ENCODE data around the gene LAYN.

Gene LAYN

DNA sequence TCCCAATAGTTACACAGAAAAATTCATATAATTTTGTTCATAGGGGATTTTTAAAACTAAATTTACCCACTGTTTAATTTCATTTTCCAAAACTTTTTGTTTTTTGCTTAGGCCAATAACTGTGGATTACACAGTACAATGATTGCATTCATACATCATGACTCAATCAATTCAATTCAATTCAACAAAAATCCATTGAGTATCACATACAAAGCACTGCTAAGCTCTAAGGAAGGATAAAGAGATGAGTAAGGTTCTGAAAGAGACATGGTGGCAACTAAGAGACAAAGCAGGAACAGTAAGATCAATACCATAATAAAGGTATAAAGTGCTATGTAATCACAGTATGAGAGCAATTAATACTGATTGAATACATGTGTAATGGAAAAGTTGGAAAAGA, 9.4 kb upstream of the LAYN start:
- no peak for DNase-seq (ENCODE audit: low read depth)

DNA sequence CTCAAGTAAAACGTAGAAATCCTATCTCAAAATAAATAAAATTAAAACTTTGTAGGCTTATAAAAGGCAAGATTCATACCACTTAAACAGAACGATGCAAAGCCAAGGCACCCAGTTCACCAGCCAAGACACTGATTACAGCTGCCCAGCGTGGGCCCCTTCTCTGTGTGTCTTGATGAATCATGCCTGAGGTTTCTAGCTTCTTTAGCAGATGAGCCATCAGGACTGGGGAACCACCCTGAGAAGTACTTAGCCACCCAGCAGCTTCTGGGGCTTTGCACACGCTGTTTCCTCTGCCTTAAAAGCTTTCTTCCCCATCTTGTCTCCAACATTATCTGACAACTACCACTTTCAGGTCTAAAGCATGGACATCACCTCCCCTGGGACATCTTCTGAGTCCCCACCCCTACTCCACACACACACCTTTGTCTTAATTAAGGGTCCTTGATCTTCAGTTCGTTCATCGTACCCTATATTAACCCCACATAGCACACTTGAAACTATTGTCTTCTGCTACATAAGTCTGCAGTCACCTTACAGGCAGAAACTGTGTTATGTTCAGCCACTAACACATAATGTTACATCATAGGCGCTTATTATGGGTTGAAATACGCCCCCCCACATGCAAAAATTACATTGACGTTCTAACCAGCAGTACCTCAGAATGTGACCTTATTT, 8.7 kb upstream of the LAYN start:
- peak; percentile 40 for DNase-seq (ENCODE audit: low read depth)

DNA sequence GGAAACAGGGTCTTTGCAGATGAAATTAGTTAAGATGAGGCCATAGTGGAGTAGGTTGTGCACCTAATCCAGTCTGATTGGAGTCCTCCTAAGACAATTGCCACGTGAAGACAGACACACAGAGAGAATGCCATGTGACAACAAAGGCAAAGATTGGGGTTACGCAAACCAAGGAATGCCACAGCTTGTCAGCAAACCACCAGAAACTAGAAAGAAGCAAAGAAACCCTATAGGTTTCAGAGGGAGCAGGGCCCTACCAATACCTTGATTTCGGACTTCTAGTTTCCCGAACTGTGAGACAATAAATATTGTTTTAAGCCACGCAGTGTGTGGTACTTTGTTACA, 8.2 kb upstream of the LAYN start:
- DNase-seq (ENCODE audit: low read depth) = no peak

DNA sequence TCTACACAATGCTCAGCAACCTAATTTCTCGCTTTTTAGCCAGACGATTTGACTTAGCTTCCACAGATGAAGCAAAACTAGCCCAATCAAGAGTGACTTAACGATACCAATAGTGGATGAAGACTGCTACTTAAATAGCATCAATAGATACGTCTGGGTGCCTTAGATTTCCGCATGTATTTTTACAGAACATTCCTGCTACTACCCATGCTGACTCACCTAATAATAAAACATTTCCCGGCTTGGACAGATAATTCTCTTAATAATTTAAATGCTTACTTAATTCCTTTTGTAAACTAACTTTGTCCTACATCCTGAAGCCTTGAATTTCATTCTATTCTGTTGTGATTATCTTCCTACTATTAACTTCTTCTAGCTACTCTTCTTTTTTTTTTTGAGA, 5.2 kb upstream of the LAYN start:
- DNase-seq (ENCODE audit: low read depth) = no peak

DNA sequence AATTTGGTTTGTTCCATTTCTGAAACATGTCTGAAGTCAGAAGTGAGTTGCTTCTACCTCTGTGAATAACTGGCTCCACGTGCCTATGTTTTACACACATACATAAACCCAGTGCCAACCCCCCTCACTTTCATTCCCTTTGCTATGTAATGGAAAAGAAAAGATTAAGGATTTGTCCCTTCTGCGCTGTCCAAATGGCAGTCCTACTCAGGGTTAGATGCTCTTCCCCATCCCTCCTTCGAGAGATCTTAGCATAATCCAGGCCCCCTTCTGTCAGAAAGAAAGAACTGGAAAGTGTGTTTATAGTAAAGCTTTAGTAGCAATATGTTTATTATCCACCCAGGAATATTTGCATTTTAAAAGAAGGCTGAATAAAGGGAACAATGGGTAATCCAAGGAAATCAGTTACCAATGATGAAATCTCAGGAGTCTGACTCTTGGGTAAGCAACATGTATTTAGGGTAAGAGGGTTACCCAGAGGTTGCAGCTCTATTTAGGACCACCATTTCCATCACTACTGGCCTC, 3.1 kb upstream of the LAYN start:
- no peak for DNase-seq (ENCODE audit: low read depth)

DNA sequence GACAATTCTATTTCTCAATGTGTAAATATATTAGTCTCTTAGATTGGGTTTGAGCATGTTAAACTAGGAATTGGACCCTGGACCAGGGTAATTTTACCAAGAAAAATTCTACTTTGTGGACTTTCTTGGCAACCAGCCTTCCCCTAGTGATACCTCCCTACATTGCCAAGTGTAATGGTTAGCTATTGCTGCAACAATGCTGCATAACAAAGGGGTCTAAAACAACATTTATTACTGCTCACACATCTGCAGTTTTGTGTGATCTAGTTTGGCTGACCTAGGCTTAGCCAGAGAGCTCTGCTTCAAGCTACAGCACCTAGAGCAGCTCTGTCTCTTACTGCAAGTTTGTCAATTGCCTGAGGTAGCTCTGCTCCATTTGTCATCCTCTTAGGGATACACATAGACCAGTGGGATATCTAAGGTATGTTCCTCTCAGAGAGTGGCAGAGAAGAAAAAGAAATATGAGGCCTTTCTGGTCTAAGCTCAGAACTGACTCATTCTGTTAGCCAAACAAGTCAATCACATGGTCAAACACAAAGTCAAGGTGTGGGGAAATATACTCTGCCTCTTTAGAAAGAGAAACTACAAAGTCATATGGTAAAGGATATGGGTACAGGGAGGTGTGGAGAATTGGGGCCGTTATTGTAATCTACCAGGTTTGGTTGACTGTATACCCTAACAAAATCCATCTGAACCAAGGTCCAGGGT, 2.0 kb upstream of the LAYN start:
- no peak for DNase-seq (ENCODE audit: low read depth)

DNA sequence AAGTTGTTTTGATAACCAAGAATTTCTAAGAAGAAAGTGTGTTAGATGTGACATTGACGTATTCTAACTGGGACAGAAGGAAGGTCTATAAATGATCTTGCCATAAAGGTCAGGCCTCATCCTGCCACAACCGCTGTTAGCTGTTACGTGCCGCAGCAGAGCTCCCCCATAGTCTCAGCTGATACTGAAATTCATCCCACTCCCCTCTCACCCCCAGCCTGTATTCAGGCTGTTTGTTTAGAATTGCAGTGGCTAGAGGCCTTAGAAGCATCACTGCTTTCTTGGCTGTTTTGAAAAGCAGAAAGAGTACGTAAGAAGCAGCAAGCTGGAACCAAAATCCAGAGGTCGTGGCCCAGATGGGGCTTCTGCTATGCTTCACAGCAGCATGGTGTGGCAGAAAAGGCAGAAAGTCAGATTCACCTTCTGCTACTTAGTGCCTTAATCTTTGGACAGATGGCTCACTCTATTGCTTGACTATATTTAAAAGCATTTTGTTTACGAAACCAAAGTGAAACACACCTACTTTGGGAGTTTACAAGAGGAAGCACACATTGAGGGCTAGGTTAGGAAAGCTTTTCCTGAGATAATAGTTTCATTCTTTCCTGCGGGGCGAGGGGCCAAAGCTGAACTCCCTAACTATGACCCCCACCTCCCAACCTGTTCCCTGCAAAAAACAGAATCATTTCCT, 950 bp upstream of the LAYN start:
- peak; percentile 27 for DNase-seq (ENCODE audit: low read depth)

DNA sequence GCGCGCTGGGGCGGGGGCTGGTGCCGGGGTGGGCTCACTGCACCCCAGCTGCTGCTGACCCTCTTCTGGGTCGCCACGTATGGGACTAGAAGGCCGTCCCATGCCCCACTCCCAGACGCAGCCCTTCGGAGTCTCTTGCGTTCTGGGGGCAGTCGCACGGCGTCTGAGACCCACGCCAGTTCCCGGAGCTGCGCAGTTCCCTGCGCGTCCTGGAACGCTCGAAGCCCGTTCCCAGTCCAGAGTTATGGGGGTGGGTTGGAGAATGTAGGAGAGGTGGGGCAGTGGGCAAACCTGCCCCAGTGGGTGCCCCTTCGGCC, 375 bp downstream of the LAYN start:
- DNase-seq (ENCODE audit: low read depth) = no peak

DNA sequence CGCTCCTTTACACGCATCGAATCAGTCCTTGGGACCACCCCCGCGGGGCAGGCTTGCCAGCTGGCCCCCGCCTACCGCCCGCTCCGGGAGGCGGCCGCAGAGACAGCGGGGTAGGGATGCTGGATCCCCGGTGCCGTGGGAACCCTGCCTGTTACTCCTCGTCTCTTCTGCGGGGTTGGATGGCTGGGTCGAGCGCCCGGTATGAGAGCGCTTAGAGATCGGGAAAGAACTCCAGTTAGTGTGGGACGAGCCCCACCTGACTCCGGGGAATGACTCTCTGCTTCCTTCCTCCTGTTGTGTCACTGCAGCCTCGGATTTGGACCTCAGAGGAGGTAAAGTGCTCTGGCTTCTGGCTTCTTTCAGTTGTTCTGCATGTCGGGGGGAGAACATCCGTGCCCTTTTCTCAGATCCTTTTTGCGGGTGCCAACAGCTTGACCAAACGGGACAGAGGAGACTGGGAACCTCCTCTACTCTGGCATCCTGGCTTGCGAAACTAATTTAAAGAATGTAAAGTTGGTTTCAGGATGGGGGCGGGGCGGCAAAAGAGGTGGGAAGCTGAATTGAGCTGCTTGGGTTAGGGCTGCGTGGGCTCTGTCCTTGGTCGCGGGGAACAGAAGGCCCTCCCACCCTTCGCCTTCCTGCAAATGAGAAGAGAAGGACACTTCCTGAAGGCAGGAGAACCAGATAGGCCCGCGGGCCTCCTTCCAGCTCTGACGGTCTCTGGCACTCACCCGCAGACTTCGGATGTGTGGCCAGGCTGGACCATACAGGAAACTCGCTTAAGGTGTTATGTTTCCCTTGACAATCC, 938 bp downstream of the LAYN start:
- DNase-seq (ENCODE audit: low read depth) = no peak

DNA sequence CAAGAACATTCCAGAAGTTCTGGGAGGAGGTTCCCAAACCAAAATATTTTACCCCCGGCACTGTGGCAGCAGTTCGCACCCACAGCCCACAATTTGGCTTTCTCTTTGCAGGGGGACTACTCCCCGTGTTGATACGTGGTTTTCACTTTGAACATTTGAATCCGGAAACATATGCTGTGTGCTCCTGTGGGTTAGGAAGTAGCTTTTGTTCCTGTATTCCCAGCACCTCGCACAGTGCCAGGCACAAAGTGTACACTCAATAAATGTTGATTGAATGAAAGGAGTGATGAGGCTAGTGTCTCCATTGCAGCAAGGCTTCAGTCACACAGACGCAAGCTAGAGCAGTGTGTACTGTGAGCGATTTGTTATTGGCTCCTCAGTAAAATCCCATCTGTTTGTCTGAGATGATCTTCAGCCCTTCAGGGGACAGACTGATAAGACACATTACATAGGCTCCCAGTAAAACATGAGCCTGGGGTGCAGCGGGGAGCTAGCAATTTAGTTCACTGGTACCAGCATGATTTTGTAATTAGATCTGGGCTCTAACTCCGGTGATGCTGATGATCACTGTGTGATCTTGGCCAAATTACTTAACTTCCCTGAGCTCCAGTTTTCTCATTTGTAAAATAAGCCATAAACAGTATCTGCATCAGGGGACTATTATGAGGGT, 2.2 kb downstream of the LAYN start:
- no peak for DNase-seq (ENCODE audit: low read depth)

DNA sequence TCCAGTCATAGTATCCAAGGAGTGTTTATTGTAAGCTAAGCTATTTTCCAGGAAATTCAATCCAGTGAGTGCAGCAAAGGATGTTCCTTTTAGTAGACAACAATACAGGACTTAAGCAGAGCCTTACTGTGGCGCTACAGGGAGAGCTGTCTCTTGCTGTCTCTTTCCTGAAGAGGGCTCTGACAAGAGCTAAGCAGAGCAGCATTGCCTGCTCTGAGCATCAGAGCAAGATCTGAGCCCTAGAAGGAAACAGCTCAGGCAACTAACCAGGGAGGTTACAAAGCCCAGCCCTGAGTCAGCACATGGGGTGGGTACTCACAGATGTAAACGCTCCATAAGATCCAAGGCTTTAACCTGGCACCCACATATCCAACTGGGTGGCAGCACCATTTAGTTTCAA, 8.0 kb downstream of the LAYN start:
- DNase-seq (ENCODE audit: low read depth) = no peak

DNA sequence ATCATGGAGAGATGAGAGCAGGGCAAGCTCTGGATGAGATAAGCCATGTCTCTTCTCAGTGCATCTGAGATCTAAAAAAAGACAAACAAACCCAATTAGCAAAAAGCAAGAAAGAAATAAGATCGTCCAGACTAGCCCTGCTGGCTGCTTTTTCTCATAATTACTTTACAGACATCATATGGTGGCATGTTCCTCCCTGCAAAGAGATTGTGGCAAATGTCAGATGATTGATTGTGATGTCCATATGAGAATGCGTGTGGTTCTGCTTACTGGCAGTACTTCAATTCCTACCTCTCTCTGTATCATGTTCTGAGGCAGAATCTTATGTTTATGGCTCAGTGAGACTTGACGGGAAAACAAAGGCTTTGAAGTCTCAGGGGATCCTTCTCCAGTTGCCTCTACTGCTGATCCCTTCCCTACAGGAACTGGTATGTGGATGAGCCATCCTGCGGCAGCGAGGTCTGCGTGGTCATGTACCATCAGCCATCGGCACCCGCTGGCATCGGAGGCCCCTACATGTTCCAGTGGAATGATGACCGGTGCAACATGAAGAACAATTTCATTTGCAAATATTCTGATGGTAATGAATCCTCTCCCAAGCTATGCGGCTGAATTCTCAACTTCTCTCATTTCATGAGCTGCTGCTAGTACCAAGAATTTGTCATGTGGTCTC, 8.8 kb downstream of the LAYN start:
- no peak for DNase-seq (ENCODE audit: low read depth)

DNA sequence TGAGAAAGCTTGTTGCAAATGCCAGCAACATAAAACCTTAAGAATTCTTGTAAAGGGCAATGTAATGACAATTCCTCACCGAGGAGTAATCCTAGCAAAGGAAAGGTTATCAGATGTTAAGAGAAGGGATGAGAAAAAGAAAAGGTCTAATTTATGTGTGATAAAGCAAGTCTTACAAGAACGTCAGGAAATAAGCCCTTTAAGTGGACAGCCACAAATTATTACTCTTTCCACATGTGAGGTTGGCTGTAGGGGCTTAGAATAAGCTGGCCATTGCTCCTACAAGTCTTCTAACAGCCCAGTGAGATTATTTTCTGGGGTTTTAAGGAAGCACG, 9.3 kb downstream of the LAYN start:
- no peak for DNase-seq (ENCODE audit: low read depth)

DNA sequence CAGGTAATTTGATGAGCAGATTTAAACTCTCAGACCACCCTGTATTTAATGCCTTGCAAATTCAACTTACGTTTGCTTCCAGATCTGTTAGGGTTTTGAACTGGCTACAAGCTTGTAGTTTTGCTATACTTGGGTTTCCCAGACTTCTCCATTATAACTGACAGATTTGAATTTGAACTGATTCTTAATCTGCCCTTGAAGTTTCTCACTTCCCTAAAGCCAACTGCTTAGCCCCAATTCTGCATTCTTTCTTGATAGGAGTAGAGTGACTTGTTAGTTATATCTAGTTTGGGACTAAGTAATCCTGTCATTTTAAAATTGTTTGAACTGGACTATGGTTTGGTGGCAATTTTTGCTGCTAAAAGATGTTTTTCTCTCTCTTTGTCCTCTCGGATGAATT, 9.7 kb downstream of the LAYN start:
- no peak for DNase-seq (ENCODE audit: low read depth)

DNA sequence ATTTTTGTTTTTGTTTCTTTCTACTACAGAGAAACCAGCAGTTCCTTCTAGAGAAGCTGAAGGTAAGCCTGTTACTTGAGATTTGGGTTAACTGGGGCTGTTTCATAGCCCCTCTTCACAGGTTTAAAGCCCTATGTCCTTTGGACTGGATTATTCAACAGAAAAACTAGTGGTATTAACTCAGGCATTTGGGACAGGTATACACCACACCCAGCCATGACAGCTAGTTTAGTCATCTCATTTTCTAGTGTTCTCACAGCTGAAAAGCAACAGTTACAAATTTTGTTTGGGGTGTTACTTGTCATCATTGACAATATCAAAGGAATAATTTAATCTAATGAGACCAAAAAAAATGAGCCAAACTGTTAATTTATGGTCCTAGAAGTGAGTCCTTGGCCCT, 14.0 kb downstream of the LAYN start:
- no peak for DNase-seq (ENCODE audit: low read depth)

DNA sequence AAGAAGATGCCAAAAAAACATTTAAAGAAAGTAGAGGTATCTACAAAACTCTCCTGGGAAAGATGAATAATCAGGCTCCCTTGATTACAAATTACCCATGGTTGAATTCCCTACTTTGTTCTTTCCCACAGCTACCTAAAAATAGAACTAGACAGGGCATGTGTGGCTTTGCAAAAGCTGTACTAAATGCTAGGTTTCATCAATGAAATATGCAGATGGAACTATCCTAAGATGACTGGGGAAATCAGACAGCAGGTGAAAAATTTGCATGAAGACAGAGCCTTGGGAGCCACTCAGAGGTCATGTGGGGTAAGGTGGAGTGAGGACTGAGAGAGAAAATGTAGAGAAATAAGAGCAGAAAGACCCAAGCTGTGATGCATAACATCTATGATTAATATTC, 14.7 kb downstream of the LAYN start:
- no peak for DNase-seq (ENCODE audit: low read depth)

DNA sequence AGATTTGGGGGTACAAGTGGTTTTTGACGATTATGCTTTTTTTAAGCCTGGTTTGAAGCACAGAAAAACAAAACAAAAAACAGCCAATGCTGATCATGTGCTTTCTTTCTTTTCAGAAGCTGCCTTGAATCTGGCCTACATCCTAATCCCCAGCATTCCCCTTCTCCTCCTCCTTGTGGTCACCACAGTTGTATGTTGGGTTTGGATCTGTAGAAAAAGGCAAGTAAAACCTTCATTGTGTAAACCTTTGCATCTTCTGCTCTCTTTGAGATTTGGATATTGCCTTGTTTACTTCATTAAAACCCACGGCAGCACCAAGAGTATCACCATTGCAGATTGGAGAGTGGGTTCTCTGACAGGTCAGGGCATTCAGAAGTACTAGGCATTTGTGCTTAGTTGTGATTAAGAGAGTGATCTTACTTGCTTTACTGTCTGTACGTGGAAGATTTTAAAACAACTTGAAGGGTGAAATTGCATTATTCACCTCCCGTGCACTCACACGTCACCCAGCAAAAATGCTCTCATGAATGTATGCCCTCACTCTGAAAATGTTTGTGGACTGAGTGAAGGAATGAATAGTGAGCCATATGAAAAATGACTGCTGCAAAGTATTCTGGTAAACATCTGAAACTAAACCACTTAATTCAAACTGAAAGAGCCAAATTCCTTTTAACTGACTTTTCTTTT, 17.0 kb downstream of the LAYN start:
- DNase-seq (ENCODE audit: low read depth) = no peak

DNA sequence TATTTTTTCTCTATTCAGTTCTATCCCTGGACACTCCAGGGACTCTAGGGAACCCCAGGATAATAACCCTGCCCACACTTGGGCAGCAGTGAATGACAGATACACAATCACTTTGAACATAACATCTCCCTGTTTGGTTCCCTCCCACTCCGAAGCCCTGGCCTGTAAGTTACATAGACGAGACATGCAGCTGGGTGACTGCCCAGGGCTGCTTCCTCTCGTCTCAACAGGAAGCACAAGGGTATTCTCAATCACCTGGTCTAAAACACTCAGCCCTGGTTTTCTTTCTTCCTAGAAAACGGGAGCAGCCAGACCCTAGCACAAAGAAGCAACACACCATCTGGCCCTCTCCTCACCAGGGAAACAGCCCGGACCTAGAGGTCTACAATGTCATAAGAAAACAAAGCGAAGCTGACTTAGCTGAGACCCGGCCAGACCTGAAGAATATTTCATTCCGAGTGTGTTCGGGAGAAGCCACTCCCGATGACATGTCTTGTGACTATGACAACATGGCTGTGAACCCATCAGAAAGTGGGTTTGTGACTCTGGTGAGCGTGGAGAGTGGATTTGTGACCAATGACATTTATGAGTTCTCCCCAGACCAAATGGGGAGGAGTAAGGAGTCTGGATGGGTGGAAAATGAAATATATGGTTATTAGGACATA, 19.4 kb downstream of the LAYN start:
- no peak for DNase-seq (ENCODE audit: low read depth)

DNA sequence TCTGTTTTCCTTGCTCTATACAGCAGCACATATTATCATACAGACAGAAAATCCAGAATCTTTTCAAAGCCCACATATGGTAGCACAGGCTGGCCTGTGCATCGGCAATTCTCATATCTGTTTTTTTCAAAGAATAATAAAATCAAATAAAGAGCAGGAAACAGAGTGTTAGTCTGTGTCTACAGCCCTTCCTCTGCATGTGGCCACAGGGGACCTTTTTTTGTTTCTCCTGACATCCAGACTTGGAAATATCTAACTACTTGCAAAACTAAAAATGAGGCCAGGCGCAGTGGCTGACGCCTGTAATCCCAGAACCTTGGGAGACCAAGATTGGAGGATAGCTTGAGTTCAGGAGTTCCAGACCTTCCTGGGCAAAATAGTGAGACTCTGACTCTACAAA, 20.3 kb downstream of the LAYN start:
- DNase-seq (ENCODE audit: low read depth) = no peak

DNA sequence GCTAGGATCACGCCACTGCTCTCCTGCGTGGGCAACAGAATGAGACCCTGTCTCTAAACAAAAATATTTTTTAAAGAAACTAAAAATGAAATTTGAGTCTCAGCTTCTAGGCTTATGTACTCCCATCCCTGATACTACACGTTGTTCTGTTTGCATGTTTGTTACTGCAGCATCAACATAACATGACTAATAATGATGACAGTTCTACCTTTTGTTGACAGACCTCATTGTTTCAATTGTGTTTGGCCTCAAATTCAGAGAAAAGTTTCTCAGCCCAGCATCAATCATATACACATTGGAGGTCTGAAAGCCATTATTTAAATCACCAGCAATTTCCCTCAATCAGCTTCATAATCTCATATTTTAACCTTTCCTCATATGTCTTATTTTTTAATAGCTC, 20.8 kb downstream of the LAYN start:
- DNase-seq (ENCODE audit: low read depth) = no peak
